Measurements from ENCODE around the gene SLIT3. TPM values are rescaled to one million over a fixed set of nuclear protein-coding genes. Genes with fewer than 3 reads are reported as not detected.

Gene SLIT3
- total RNA-seq, 1 experiment from 2014 or later, result not detected

- Histone ChIP-seq H4K20me1 (ENCODE audit: insufficient read depth) (0 out of 2 replicates have a peak, but pooled peaks cover 3% of the 10 kb centered on the region), H3K4me2 (no peak overlapping the region), H2AFZ (no peak overlapping the region), H3F3A (ENCODE audit: insufficient read depth, low read depth) (no peaks in the 10 kb centered on the region), H3K36me3 (ENCODE audit: low read depth) (no peaks in the 10 kb centered on the region), H3K4me1 (replicated peaks; ENCODE audit: insufficient read depth) (no peaks in the 10 kb centered on the region), H3K9me2 (ENCODE audit: insufficient read depth) (no peaks in the 10 kb centered on the region), H3K79me2 (ENCODE audit: low read depth) (no peaks in the 10 kb centered on the region), H3K4me3 (no peak overlapping the region), H3K27me3 (ENCODE audit: insufficient read depth, low read depth) (peaks cover 77% of the 10 kb centered on the region), H3K27ac (no peak overlapping the region), H3K9me3 (ENCODE audit: insufficient read depth, low read depth) (no peaks in the 10 kb centered on the region)
- no peak for DNase-seq
- CTCF ChIA-PET, result no interaction called here
- POLR2A ChIA-PET (ENCODE audit: unreplicated experiment), result no interaction called here
- intact Hi-C loops (cut with micrococcal nuclease; ENCODE audit: unreplicated experiment), result no loop called here
- TF ChIP-seq CTCF (conservative IDR thresholded peaks at IDR 0.05), result no peak
- TF ChIP-seq EZH2 (IDR thresholded peaks at IDR 0.05; ENCODE audit: low read depth), result no peak
- BruUV-seq (replicated peaks), result no TSS peak
These were observed 467.6 kb downstream of the SLIT3 start for GRCh38 chr5:168833383-168833782.

GRCh38 chr5:168832308-168832707, 468.6 kb downstream of the SLIT3 start:
- no peak overlapping the region for H3K27ac ChIP-seq
- TF ChIP-seq CTCF (conservative IDR thresholded peaks at IDR 0.05) (no peak), EZH2 (IDR thresholded peaks at IDR 0.05; ENCODE audit: low read depth) (no peak)
- CTCF ChIA-PET, result no interaction called here
- no peaks in the 10 kb centered on the region for H3K9me2 ChIP-seq (ENCODE audit: insufficient read depth)
- no peak for DNase-seq
- no peaks in the 10 kb centered on the region for H3K79me2 ChIP-seq (ENCODE audit: low read depth)
- H3K27me3 ChIP-seq (ENCODE audit: insufficient read depth, low read depth), result peaks cover 74% of the 10 kb centered on the region
- BruUV-seq (replicated peaks), result no TSS peak
- no peak overlapping the region for H2AFZ ChIP-seq
- no peaks in the 10 kb centered on the region for H3K9me3 ChIP-seq (ENCODE audit: insufficient read depth, low read depth)
- POLR2A ChIA-PET (ENCODE audit: unreplicated experiment), result no interaction called here
- intact Hi-C loops (cut with micrococcal nuclease; ENCODE audit: unreplicated experiment), result no loop called here
- H3K4me2 ChIP-seq, result no peak overlapping the region
- H3K4me3 ChIP-seq, result no peak overlapping the region
- H3F3A ChIP-seq (ENCODE audit: insufficient read depth, low read depth), result no peaks in the 10 kb centered on the region
- no peaks in the 10 kb centered on the region for H3K36me3 ChIP-seq (ENCODE audit: low read depth)
- 0 out of 2 replicates have a peak, but pooled peaks cover 3% of the 10 kb centered on the region for H4K20me1 ChIP-seq (ENCODE audit: insufficient read depth)
- H3K4me1 ChIP-seq (replicated peaks; ENCODE audit: insufficient read depth), result no peaks in the 10 kb centered on the region

- Histone ChIP-seq H4K20me1 (ENCODE audit: insufficient read depth) (0 out of 2 replicates have a peak, but pooled peaks cover 3% of the 10 kb centered on the region), H3K4me2 (no peak overlapping the region), H3K4me1 (replicated peaks; ENCODE audit: insufficient read depth) (no peaks in the 10 kb centered on the region), H3K36me3 (ENCODE audit: low read depth) (no peaks in the 10 kb centered on the region), H3K27ac (no peak overlapping the region), H3K4me3 (no peak overlapping the region), H3K27me3 (ENCODE audit: insufficient read depth, low read depth) (peaks cover 74% of the 10 kb centered on the region), H3F3A (ENCODE audit: insufficient read depth, low read depth) (no peaks in the 10 kb centered on the region), H2AFZ (no peak overlapping the region), H3K9me2 (ENCODE audit: insufficient read depth) (no peaks in the 10 kb centered on the region), H3K79me2 (ENCODE audit: low read depth) (no peaks in the 10 kb centered on the region), H3K9me3 (ENCODE audit: insufficient read depth, low read depth) (no peaks in the 10 kb centered on the region)
- intact Hi-C loops (cut with micrococcal nuclease; ENCODE audit: unreplicated experiment), result no loop called here
- ChIA-PET CTCF (no interaction called here), POLR2A (ENCODE audit: unreplicated experiment) (no interaction called here)
- DNase-seq, result no peak
- BruUV-seq (replicated peaks), result no TSS peak
- no peak for TF ChIP-seq CTCF (conservative IDR thresholded peaks at IDR 0.05)
- no peak for TF ChIP-seq EZH2 (IDR thresholded peaks at IDR 0.05; ENCODE audit: low read depth)
These were observed 469.6 kb downstream of the SLIT3 start for GRCh38 chr5:168831383-168831782.

Data from PC-9 (cell line).